Subcutaneous preadipocyte (primary cell): Measurements from ENCODE around the gene CLDN8. TPM values are rescaled to one million over a fixed set of nuclear protein-coding genes. Genes with fewer than 3 reads are reported as not detected.

Experiments
- total RNA-seq: library from RNA; depleted of rRNA; stranded (reverse); fragments of >200 nt; gene quantifications from 2 replicates; pipeline ENCODE4 v1.2.3, GENCODE V29; 2012

Gene CLDN8
- not detected in 2 replicates for total RNA-seq

GRCh38 chr21:30216041-30216723, at the start of gene CLDN8:
Gene CLDN8 (minus strand): TSS chr21:30216097. CDS start chr21:30215925, 172 bp downstream.

GRCh38 chr21:30166705-30167104, 49.2 kb downstream of the CLDN8 start, which contains the start of gene CLDN17:
Gene CLDN17 (minus strand): TSS chr21:30166805. CDS start chr21:30166617, 188 bp downstream.

Other genes starting within 250 kb of the CLDN8 start
- gene CLDN17, start 49.3 kb downstream of the CLDN8 start, total RNA-seq = not detected in 2 replicates
- not detected in 2 replicates for gene KRTAP24-1, start 66.9 kb upstream of the CLDN8 start, total RNA-seq
- gene KRTAP25-1, start 73.4 kb upstream of the CLDN8 start, total RNA-seq = not detected in 2 replicates
- not detected in 2 replicates for gene KRTAP26-1, start 104.2 kb upstream of the CLDN8 start, total RNA-seq
- gene KRTAP27-1, start 121.6 kb upstream of the CLDN8 start, total RNA-seq = not detected in 2 replicates
- not detected in 2 replicates for gene KRTAP23-1, start 132.5 kb upstream of the CLDN8 start, total RNA-seq
- gene KRTAP13-2, start 156.2 kb upstream of the CLDN8 start, total RNA-seq = not detected in 2 replicates
- gene KRTAP13-1, start 179.9 kb upstream of the CLDN8 start, total RNA-seq = not detected in 2 replicates
- gene KRTAP13-3, start 209.8 kb upstream of the CLDN8 start, total RNA-seq = not detected in 2 replicates
- gene KRTAP13-4, start 214.1 kb upstream of the CLDN8 start, total RNA-seq = not detected in 2 replicates
- not detected in 2 replicates for gene KRTAP15-1, start 224.2 kb upstream of the CLDN8 start, total RNA-seq